Measurements from ENCODE around the gene BAIAP2L2. TPM values are rescaled to one million over a fixed set of nuclear protein-coding genes. Genes with fewer than 3 reads are reported as not detected.

Gene BAIAP2L2
- polyA plus RNA-seq, 2 of the 4 experiments (the other 2 are of a cell fraction) = 3.5 to 4.7 TPM

- no peak for TF ChIP-seq GATA3 (IDR thresholded peaks at IDR 0.05; ENCODE audit: borderline replicate concordance)
- ChIA-PET POLR2A (no interaction called here), CTCF (interaction anchor here (1.0 kb wide), 1 partner anchor 12 kb away, joined by 3 read pairs; no protein-coding TSS in a partner anchor)
- ATAC-seq = no peak
- Histone ChIP-seq H3K9me3 (no peaks in the 10 kb centered on the region), H3K4me1 (no peaks in the 10 kb centered on the region), H3K4me3 (no peak overlapping the region), H3K4me2 (no peak overlapping the region), H3K27ac (no peak overlapping the region)
- no peak for DNase-seq (ENCODE audit: low read depth in 1 of 2, low spot score in 1 of 2)
- 100% methylated on average over 1 of the region's 17 CpGs for WGBS (ENCODE audit: missing lambda C conversion rate)
- no peak for FAIRE-seq
Observed at GRCh38 chr22:38081636-38081940, 28.9 kb downstream of the BAIAP2L2 start.

GRCh38 chr22:38080850-38081635 lies 29.4 kb downstream of the BAIAP2L2 start:
- 96% methylated on average over 57 of the region's 110 CpGs for WGBS (ENCODE audit: missing lambda C conversion rate)
- no peak for FAIRE-seq

DNA sequence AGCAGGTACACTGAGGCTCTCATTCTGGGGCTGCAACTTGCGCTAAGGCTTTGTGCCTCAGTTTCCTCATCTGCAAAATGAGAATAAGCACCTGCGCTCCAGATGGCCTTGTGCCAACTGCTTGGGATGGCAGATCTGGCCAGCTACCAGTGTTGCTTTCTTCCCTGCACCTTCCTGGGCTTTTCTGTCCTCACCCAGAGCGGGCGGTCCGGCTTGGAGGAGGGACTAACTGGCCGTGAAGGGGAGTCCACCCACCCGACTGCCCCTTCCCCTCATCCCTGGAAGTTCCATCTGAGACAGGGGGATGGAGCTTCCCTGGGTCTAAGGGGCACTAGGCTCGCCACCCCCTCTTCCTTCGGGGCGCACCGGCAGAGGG lies 30.0 kb downstream of the BAIAP2L2 start:
- Histone ChIP-seq H3K27ac (no peak overlapping the region), H3K9me3 (no peaks in the 10 kb centered on the region), H3K4me3 (no peak overlapping the region), H3K4me1 (no peaks in the 10 kb centered on the region), H3K4me2 (no peak overlapping the region)
- CTCF ChIA-PET = no interaction called here
- no peak for FAIRE-seq
- TF ChIP-seq RFX5 (IDR thresholded peaks at IDR 0.05) (no peak), CEBPB (IDR thresholded peaks at IDR 0.05) (no peak), ZSCAN20 (CRISPR knock-in tag; IDR thresholded peaks at IDR 0.05) (no peak), CHD4 (IDR thresholded peaks at IDR 0.05; ENCODE audit: borderline replicate concordance) (no peak), MAZ (IDR thresholded peaks at IDR 0.05; ENCODE audit: borderline replicate concordance, low read depth, low read length) (no peak), HDAC2 (IDR thresholded peaks at IDR 0.05) (no peak), RAD21 (conservative IDR thresholded peaks at IDR 0.05 in 1 of 2, IDR thresholded peaks at IDR 0.05 in 1 of 2) (no peak), NPAS2 (CRISPR knock-in tag; IDR thresholded peaks at IDR 0.05; ENCODE audit: borderline replicate concordance) (no peak), CBX8 (IDR thresholded peaks at IDR 0.05) (no peak), POLR2A (IDR thresholded peaks at IDR 0.05; ENCODE audit: low read length) (no peak), POLR2AphosphoS2 (conservative IDR thresholded peaks at IDR 0.05; ENCODE audit: low read length) (no peak), PHF8 (IDR thresholded peaks at IDR 0.05; ENCODE audit: borderline replicate concordance, low read depth) (no peak), ESRRA (IDR thresholded peaks at IDR 0.05; ENCODE audit: borderline replicate concordance, low read length) (no peak), NR3C1 (IDR thresholded peaks at IDR 0.05) (no peak)
- WGBS (ENCODE audit: missing lambda C conversion rate) = 97% methylated on average over 6 of the region's 11 CpGs
- no peak for ATAC-seq
- DNase-seq (ENCODE audit: low read depth in 1 of 2, low spot score in 1 of 2) = no peak
- POLR2A ChIA-PET = no interaction called here

More at GRCh38 chr22:38080850-38081635, 29.4 kb downstream of the BAIAP2L2 start:
- Histone ChIP-seq H3K4me3 (no peak overlapping the region), H3K9me3 (no peaks in the 10 kb centered on the region), H3K27ac (no peak overlapping the region), H3K4me2 (no peak overlapping the region), H3K4me1 (no peaks in the 10 kb centered on the region)
- ChIA-PET CTCF (interaction anchor here (1.0 kb wide), 1 partner anchor 11 kb away, joined by 3 read pairs; no protein-coding TSS in a partner anchor), POLR2A (no interaction called here)
- DNase-seq (ENCODE audit: low read depth in 1 of 2, low spot score in 1 of 2) (no peak), ATAC-seq (no peak)
- TF ChIP-seq EP300 (IDR thresholded peaks at IDR 0.05) = no peak
- TF ChIP-seq NR3C1 (IDR thresholded peaks at IDR 0.05) = no peak
- no peak for TF ChIP-seq POLR2AphosphoS2 (conservative IDR thresholded peaks at IDR 0.05; ENCODE audit: low read length)
- TF ChIP-seq EHMT2 (IDR thresholded peaks at IDR 0.05; ENCODE audit: low read depth) = no peak
- TF ChIP-seq, protein P1, sequence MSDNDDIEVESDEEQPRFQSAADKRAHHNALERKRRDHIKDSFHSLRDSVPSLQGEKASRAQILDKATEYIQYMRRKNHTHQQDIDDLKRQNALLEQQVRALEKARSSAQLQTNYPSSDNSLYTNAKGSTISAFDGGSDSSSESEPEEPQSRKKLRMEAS (IDR thresholded peaks at IDR 0.05) = no peak
- TF ChIP-seq MAZ (IDR thresholded peaks at IDR 0.05; ENCODE audit: borderline replicate concordance, low read depth, low read length) = no peak
- no peak for TF ChIP-seq CBX8 (IDR thresholded peaks at IDR 0.05)
- TF ChIP-seq KDM1A (IDR thresholded peaks at IDR 0.05; ENCODE audit: low read depth) = no peak
- no peak for TF ChIP-seq POLR2A (IDR thresholded peaks at IDR 0.05; ENCODE audit: low read length)
- TF ChIP-seq, protein P2, sequence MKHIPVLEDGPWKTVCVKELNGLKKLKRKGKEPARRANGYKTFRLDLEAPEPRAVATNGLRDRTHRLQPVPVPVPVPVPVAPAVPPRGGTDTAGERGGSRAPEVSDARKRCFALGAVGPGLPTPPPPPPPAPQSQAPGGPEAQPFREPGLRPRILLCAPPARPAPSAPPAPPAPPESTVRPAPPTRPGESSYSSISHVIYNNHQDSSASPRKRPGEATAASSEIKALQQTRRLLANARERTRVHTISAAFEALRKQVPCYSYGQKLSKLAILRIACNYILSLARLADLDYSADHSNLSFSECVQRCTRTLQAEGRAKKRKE (CRISPR knock-in tag; IDR thresholded peaks at IDR 0.05; ENCODE audit: low read depth) = no peak
- TF ChIP-seq PBX3 (IDR thresholded peaks at IDR 0.05) = no peak
- TF ChIP-seq HOXB13 (CRISPR knock-in tag; IDR thresholded peaks at IDR 0.05; ENCODE audit: low read depth) = no peak

All from A549 (cell line).